GM19463 (cell line): ENCODE measurements around the gene MAB21L3.

ENCODE experiments used
- ATAC-seq: cut with Tn5 transposase; IDR thresholded peaks from one replicate; pipeline ENCODE4 v1.9.1; 2021; ENCODE audit warnings: mild to moderate bottlenecking, moderate library complexity; ENCODE audit not compliant: unreplicated experiment

The MAB21L3 gene

DNA sequence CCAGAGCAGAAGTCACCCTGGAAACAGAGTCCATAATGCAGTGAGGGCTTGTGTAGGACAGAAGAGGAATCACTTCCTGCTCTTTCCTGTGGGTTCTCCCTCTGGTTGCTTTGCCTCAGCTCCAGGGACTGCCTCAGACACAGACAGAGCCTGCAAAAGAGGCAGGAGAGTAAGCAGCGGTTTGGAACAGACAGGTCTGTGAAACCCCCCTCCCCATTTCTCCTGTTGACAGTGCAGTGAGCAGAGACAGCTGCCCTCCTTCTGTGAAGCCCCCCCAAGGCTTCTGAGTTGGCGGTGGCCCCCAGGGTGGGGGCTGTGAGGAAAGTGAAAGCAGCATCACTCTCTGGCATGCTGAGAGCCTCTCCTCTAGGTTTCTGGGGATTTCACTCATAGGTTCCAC is 53.0 kb downstream of the MAB21L3 start:
- ATAC-seq: no peak

DNA sequence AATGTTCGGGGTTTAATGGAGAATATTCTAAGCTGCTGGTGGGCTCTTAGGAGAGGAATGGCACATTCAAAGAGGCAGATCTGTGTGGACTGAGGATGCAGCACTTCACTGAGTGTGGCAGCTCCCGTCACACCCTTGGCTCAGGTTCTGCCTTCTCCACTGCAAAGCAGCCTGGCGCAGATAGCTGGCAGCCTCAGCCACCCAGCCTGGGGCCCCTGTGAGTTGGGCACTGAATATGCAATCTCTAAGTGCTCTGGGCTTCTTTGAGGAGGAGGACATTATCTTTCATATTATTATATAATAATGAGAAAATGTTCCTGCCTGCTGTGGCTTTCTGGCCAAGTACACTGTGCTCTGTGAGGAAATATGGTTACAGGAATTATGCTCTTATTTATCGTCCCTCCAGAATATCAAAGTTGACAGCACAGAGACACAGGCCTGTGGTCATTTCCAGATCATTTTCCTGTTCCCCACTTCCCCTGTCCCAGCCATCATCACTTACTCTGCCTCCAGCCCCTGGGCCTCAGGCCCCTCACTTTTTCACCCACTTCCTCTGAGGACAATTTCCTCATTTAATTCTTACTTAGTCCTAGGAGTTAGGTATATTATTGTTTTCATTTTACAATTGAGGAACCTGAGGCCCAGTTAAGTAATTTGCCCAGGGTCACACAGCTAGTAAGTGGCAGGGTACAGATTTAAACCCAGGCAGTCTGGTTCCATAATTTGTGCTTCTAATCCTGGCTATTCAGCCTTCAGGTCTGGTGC is 53.6 kb downstream of the MAB21L3 start:
- ATAC-seq: no peak

DNA sequence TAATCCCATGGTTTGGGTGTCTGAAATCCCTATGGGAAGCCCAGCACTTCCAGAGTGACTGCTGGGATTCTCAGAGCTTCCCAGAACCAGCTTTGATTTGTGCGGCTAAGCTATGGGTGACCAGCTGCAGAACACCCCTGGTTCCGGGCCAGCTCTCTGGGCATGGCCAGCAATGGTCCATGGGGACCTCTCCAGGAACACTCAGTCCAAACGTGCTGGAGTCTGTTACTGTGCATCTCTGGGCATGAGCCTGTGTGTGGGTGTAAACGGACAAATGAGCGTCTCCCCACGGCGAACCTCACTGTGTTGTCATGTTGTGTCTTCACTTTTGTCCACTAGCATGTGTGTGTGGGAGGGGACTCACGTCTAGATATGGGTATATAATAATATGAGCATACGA is 54.4 kb downstream of the MAB21L3 start:
- ATAC-seq: no peak

DNA sequence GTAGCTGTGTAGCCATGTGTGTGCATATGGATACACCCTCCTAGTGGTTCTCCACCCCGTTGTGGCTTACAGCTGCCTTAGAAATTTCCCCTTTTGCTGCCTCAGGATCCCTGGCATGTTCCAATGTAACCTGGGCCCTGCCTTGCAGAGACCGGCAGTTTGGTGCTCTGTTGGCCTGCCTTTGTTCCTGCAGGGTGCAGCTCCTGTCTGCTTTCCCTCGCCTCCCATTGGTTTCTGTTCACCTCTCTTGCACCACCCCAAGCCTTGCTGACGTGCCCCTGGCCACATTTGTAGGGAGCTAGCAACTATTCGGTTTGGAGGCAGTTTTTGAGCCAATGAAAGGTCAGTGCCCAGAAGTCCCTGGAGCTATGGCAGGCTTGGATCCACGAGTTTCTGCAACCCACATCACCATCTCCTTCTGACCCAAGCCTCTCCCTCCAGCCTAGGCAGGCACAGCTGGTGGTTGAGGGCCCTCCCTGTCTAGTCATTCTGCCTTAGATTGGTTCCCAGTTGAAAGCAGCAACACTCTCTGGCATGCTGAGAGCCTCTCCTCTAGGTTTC is 54.9 kb downstream of the MAB21L3 start:
- no peak for ATAC-seq

DNA sequence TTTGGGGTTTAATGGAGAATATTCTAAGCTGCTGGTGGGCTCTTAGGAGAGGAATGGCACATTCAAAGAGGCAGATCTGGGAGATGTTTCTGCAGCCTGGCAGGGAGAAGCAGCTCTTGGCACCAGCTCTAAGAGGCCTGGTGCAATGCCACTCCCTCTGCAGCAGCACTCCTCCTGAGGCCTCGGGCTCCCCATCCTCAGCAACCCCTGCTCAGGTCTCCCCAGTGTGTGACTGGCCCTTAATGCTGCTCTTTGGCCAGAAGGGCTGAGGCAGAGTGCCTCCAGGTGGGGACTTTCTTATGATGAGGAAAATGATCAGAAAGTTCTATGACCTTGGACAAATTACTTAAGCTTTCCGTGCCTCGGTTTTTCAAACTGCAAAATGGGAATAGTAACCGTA is 55.5 kb downstream of the MAB21L3 start:
- no peak for ATAC-seq

DNA sequence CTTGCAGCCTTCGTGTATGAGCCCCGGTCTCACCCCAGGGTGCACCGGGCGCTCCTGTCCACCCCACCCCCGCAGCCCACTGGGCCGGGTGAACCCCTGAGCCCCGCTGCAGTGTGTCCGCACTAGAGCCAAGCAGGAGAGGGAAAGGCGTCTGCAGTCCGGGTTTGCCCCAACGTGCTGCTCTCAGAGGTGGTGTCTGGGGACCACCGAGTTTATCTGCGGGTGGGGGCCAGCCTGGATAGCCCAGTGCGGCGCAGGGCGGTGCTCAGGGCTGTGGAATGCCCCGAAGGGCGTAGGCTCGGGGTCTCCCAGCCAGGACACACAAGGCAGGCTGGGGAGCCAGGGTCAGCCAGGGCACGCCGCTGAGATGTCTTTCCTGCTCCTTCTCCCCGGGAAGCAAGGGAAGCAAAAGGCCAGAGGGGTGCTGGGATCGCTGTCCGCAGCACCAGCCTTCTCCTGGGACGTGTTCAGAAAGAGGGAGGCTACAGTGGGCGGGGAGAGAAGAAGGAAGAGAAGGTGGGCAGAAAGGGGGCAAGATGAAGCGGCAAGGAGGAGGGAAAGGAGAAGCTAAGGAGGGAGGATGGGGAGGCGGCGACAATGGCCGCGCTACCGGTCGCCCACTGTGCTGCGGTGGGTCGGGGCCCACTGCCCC is 56.6 kb downstream of the MAB21L3 start:
- ATAC-seq: no peak

DNA sequence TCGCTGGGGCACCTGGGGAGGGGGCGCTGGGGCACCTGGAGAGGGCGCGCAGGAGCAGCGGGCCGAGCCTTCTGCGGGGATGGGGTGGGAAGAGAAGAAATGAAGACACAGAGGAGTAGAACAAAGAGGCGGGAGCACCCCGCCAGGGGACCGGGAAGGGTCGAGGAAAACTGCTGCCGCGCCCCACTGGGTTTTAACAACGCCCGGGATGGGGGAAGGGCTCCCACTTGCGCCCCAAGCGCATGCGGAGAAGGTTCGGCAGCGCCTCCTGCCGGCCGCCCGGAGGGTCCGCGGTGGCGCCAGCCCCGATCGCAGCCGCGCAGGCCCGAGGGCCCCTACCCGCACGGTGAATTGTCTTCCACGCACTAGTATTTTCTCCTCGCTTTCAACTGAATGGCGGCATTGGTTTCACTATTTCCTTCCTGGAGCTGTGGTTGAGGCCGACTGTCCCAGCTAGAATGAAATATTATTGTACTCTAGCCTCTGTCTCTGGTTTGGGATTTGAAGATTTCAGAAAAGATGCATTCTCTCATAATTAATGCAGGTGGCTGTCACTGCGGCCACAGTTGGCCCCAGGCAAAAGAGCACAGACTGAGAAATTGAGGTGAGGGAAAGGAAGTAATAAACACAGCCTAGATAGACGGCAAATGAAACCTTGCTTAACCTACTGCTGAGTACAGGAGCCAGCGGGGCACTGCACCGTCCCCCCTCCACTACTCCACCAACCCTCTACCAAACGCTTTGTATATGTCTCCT is 57.3 kb downstream of the MAB21L3 start:
- peak; percentile 92 for ATAC-seq

DNA sequence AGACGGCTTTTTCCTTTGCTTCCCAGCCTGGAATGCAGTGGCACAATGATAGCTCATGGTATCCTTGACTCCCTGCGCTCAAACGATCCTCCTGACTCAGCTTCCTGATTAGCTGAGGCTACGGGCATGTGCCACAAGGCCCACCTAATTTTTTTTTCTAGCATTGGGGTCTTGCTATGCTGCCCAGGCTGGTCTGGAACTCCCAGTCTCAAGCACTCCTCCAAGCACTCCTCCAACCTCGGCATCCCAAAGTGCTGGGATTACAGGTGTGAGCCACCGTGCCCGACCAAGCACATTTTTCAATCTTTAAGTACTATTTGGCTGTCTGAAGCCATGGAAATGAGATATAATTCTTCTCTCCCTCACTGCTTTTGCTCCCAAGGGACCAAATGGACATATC is 58.7 kb downstream of the MAB21L3 start:
- ATAC-seq: no peak

DNA sequence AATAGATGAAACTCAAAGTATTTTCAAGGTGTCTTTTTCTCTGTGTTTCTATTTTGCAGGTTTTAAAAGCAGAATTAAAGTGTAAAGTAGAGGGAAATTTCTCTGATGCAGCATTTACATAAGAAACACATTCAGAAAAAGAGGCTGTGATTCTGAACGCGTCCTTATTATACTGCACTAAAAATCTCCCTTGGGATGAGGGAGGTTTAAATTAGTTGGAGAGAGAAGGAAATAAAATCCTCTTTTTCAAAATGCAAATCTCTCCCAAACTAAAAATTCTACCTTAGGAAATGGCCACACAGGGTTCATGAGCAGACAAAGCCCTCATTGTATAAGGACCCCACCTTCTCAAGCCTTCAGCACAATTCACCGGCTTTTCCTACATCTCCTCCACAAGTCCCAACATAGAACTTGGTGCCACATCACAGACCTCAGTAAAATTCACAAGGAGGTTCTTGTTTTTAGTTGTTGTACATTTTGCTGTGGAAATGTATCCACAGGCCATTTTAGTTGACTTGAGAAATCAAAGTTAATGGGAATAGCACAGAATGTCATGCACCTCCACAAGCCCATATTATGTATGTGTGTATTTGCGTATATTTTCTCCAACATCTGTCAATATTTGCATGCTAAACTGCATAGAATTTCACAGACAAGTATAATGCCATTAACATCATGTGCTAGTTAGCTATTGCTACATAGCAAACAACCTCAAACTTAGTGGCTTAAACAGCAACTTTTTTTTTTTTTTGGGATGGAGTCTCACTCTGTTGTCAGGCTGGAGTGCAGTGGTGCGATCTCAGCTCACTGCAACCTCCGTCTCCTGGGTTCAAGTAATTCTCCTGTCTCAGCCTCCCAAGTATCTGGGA is 59.8 kb downstream of the MAB21L3 start:
- no peak for ATAC-seq

DNA sequence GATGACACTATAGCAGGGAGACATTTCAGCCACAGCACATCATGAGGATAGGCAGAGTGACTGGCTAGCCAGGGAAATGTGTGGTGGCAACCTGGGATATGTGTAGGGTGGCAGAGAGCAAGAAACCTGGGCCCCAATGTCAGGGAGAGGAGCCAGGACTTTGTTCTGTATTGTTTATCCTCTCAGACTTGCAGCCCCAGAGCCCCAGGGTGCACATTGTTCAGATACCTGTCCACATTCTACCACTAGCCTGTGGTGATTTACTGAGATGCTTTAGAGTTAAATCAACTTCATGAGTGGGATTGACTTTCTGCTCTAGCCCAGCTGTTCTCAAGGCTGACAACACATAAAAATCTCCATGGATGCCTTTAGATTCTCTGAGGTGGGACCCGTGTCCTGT is 61.5 kb downstream of the MAB21L3 start:
- no peak for ATAC-seq

DNA sequence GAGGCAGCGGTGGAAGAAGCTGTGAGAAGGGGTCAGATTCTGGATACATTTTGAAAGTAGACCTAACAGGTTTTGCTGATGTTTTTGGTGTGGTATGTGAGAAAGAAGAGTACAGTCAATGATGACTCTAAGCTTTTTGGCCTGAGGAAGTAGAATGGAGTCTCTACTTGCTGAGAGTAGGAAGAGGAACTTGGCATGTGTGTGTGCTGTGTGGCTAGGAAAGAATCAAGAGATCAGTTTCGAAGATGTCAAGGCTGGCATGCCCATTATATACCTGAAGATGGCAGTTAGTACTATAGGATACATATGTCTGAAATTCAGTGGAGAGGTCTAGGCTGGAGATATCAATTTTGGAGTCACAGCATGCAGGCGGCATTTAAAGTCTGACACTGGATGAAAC is 64.4 kb downstream of the MAB21L3 start:
- no peak for ATAC-seq

DNA sequence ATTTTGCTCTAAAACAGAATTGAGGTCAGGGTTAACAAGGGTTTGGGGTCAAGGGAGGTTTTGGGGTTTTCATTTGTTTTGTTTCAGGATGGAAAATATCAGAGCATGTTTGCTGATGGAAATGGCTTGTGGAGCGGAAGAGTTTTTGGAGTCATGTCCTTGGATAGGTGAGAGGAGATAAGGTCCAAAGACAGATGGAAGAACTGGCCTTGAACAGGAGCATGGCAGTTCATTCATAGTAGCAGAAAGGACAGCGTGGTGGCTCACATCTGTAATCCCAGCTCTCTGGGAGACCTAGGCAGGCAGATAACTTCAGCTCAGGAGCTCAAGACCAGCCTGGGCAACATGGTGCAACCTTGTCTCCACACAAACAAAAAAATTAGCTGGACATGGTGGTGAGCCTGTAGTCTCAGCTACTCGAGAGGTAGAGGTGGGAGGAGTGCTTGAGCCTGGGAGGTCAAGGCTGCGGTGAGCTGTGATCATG is 65.1 kb downstream of the MAB21L3 start:
- ATAC-seq: no peak

DNA sequence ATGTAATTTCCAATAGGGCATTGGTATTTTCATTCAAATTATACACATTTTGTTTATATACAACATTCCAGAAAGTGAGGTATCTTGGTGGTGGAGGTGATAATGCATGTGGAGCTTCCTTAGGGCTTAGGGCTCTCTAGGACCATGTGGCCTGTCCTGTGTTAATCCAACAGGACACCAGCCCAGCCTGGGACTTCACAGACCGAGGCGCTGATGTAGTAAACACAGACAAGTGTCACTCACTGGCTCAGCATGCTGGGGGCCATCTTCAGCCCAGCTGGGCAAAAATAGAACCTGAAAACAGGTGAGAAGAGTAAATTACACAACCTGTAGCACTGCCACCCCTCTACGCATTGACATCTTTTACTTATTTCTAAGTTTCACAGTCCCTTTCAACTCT is 66.7 kb downstream of the MAB21L3 start:
- ATAC-seq: no peak

DNA sequence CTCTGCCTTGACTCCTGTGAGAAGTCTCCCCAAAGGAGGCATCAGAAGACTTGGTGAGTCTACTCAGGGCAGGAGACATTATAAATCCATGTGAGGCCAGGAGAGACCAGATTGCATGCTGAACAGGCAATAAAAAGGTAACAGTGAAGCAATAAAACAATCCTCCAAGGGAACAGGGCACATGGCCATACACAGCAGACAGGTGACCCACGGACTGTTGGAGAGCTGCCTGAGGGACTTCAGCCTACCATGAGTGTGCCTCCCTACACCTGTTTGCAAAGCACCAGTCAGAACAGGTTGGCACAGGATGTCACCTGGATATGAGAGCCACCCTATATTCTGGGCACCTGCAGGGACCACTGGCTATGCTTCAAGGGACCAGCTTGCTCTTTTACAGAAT is 67.6 kb downstream of the MAB21L3 start:
- ATAC-seq: no peak

DNA sequence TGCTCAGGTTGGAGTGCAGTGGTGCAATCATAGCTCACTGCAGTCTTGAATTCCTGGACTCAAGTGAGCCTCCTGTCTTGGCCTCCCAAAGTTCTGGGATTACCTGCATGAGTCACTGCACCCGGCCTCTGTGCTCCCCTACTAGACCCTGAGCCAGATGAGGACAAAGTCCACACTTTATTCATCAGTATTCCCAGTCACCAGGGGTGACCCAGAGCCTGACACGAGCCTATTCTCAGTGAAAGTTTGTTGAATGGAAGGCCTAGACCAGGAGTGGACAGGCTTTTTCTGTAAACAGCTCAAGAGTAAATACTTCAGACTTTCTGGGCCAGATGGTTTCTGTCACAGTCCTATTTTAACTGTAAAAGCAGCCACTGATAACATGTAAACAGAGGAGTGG is 68.2 kb downstream of the MAB21L3 start:
- ATAC-seq: no peak

DNA sequence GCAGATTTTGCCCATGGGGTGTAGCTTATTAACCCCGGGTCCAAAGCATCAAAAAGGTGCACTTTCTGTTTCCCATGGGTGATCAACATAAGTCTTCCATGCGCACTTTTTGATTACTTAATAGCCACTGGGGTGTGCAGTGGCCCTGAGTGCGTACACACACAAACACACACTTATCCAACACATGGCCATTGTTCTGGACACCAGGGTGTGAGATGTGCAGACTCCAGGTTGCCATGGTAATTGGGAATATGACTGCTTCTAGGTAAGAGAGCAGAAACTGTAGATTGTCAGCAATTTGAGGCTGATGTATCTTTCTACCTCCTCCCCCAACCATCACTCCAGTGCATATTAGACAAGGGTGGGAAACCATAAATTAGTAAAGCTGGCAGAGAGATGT is 68.8 kb downstream of the MAB21L3 start:
- ATAC-seq: no peak

DNA sequence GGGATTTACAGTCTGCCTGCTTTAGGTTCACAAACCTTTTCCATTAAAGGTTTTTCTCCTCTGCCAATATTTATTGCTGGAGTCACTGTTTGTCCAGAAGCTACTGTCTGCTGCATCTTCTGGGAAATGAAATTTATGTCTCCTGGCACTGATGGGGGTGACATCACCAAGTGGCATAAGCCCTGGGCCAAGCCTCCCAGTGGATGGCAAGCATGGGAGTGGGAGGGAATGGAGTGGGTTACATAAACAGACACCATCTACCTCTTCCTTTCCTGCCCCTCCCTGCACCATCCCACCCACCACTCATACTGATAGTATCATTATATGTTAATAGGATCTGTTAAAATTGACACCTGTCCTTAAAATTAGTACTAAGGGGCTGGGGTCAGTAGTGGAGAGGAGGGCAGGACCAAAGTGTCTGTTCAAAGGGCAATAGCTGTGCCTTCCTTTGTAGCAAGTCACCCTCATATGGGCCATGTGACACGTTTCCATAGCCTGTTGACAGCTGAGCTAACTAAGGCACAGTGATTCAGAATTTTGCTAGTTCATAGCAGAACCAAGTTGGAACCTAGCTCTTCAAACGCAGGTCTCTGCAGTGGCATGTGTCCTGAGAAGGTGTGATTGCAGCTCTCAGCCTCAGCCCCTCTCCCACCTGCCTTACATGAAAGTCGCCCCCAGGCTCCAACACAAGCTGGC is 71.0 kb downstream of the MAB21L3 start:
- no peak for ATAC-seq
